GM19240 (cell line): Measurements from ENCODE around the gene SPARC.
"Not testable (repeated sequence)": the region's sequence is repeated elsewhere in the genome, so short reads cannot be mapped to it uniquely, and the experiment has no call there.

Source experiments
- DNase-seq: peaks from one replicate; pipeline ENCODE4 v3.0.0; 2011; ENCODE audit warnings: low spot score; ENCODE audit not compliant: insufficient read length

The SPARC gene

GRCh38 chr5:151686674-151687407 lies at the start of gene SPARC:
TSS of gene SPARC (minus strand) at chr5:151686915. CDS start at chr5:151676188, 10,727 bp downstream.
- DNase-seq = no peak

GRCh38 chr5:151735646-151736045 lies 48.9 kb upstream of the SPARC start:
- DNase-seq = no peak

- DNase-seq = no peak
These were observed 47.3 kb upstream of the SPARC start for GRCh38 chr5:151734064-151734408.

GRCh38 chr5:151733358-151734063 lies 46.8 kb upstream of the SPARC start:
- DNase-seq = no peak

- no peak for DNase-seq
These were observed 43.7 kb upstream of the SPARC start for GRCh38 chr5:151730381-151730780.

- DNase-seq = not testable (repeated sequence)
These were observed 42.9 kb upstream of the SPARC start for GRCh38 chr5:151729597-151729996.

GRCh38 chr5:151724360-151724759 lies 37.6 kb upstream of the SPARC start:
- no peak for DNase-seq

GRCh38 chr5:151722546-151722945 lies 35.8 kb upstream of the SPARC start:
- DNase-seq = no peak

- DNase-seq = no peak
These were observed 35.2 kb upstream of the SPARC start for GRCh38 chr5:151721812-151722391.

- peak; percentile 56 for DNase-seq
These were observed 34.5 kb upstream of the SPARC start for GRCh38 chr5:151721087-151721646.

- DNase-seq = no peak
These were observed 33.5 kb upstream of the SPARC start for GRCh38 chr5:151720215-151720614.

- DNase-seq = no peak
These were observed 32.7 kb upstream of the SPARC start for GRCh38 chr5:151719228-151720000.

GRCh38 chr5:151718646-151719045 lies 31.9 kb upstream of the SPARC start:
- no peak for DNase-seq

GRCh38 chr5:151718153-151718552 lies 31.4 kb upstream of the SPARC start:
- no peak for DNase-seq

GRCh38 chr5:151717416-151717815 lies 30.7 kb upstream of the SPARC start:
- no peak for DNase-seq

GRCh38 chr5:151709109-151709735 lies 22.5 kb upstream of the SPARC start:
- no peak for DNase-seq

- DNase-seq = no peak
These were observed 21.4 kb upstream of the SPARC start for GRCh38 chr5:151708126-151708525.

- DNase-seq = no peak
These were observed 20.9 kb upstream of the SPARC start for GRCh38 chr5:151707567-151707966.

- DNase-seq = no peak
These were observed 20.2 kb upstream of the SPARC start for GRCh38 chr5:151706906-151707305.

- no peak for DNase-seq
These were observed 17.1 kb upstream of the SPARC start for GRCh38 chr5:151703780-151704179.

GRCh38 chr5:151703227-151703626 lies 16.5 kb upstream of the SPARC start:
- no peak for DNase-seq
